Jurkat, Clone E6-1 (cell line): ENCODE results near the gene ASB2.
A peak's percentile ranks its signal among the peaks of the same experiment; 100 is the strongest.

Source experiments
- DNase-seq: peaks from one replicate; pipeline ENCODE4 v3.0.0-alpha.2; 2011; ENCODE audit warnings: low read depth, low spot score
- H3K4me3 ChIP-seq: 2 replicates; pipeline ENCODE4 v1.5.1; 2011; ENCODE audit warnings: mild to moderate bottlenecking, low read length, control low read depth, moderate library complexity

The ASB2 gene

DNA sequence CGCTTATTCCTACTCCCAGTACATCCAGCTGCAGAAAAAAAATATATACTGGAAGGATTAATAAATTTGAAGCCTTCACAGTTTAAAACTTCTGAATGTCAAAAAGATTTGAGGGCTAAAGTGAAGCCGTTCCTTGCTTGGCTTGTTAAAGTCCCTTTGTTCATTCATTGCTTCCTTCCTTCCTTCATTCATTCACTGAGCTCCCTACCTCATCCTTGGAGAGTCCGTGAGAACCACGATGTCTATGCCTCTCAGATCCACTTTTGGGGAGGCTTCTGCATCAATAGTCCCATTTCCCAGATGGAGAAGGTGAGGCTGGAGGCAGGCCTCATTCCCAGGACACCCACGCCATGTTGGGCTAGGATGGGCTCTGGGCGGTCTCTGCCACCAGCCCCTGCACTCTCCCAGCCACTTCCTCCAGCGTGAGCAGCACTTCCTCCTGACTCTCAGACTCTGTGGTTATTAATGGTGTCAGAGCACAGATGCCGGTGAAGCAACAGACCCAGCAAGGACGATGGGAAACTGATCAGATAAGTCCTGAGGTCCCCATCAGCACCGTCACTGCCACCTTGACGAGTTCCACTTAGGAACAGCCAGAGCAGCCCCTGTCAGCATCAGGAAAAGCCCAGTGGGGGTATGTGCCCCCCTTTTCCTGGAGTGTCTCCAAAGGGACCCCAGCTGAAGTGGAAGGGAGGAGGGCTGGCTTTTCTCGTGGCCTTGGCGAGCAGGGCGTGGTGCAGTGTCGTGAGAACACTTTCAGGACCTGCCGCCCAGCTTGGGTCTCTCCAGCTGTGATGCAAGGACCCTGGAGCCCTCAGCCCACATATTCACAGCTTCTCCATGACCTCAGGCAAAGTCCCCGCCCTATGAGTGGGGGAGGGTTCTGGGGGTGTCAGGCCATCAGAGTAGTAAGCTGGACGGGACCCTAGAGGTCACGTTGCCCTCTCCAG lies 21.2 kb downstream of the ASB2 start:
- peak overlapping the region; percentile 7; the same call in 1 of the 2 replicates for H3K4me3 ChIP-seq
- no peak for DNase-seq

DNA sequence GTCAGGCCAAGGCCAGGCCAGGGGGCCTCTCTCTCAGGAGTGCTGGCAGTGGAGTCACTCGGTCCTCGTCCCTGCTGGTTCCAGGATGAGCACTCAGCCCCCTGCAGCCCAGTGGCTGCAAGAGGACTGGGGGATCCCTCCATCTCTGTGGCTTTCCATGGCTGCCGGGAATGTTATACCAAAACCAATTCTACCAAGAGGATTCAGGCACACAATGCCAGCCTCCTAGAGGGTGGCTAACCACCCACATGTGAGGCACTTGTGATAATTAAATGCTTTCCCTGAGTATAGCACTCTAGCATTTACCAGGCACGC lies 21.9 kb downstream of the ASB2 start:
- H3K4me3 ChIP-seq, result no peak overlapping the region
- no peak for DNase-seq

DNA sequence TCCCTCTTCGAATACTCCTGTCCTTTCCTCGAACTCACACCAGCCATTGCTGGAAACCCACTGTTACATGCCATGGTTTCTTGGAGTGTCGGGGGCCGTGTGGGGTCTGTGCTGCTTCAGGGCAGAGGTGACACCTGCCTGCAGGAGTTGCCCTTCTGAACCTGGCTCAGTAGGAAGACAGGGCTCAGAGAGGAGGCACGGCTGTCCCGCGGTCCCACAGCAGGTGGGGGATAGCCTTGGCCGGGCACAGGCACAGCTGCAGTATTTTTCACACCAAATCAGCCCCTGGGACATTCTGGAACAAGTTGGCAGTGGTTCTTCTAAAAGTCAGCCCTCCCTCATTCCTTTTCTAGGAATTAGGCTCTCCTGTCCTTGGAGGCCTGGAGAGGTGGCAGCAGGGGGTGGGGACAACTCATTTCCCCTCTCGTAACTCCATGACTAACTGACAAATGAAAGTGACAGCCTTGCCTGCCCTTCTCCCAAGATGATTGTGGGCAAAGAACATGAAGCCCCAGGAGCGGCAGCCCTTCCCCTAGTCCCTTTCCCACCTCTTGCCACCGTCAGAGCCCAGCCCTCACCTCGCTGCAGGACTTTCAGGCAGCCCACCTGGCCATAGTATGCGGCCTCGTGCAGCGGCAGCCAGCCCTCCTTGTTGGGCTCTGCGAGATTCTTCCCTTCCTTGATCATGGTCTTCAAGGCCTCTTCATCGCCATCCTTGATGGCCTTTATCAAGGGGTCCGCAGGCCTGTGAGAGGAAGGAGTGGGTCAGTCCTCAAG lies 22.4 kb downstream of the ASB2 start:
- no peak overlapping the region for H3K4me3 ChIP-seq
- DNase-seq, result no peak

DNA sequence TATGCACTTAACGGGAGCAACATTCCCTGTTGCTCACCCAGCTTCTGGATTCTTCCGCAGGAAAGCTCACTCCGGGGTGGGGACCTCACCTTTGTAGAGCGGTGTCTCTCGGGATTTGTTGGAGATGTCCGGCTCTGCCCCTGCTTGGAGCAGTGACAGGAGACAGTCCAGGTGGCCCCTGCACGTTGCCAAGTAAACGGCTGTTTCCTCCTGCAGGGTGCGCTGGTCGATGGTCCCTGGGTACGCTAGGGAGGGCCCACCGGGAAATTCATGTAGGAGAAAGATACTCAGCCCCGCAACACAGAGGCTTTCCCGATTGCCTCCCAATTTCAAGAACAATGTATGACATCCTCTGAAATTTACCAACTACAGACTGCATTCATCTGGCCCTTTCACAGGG lies 23.1 kb downstream of the ASB2 start:
- no peak for DNase-seq
- no peak overlapping the region for H3K4me3 ChIP-seq

DNA sequence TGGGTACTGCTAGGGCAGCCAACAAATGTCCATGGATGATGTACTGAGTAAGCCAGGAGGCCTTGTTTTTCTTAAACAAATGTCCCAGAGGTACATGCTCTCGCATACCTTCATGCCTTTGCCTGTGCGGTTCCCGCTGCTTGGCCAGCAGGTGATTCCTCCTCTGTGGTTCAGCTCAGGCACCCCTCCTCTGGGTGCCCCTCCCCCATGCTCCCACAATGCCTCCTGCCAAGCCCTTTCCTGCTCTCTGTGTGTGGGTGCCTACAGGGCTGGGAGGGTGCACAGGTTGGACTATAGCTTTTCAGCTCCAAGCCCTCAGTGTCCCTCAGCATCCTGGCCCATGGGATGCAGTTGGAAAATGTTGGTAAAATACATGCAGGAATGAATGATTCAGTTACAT lies 23.5 kb downstream of the ASB2 start:
- no peak for DNase-seq
- H3K4me3 ChIP-seq, result no peak overlapping the region

DNA sequence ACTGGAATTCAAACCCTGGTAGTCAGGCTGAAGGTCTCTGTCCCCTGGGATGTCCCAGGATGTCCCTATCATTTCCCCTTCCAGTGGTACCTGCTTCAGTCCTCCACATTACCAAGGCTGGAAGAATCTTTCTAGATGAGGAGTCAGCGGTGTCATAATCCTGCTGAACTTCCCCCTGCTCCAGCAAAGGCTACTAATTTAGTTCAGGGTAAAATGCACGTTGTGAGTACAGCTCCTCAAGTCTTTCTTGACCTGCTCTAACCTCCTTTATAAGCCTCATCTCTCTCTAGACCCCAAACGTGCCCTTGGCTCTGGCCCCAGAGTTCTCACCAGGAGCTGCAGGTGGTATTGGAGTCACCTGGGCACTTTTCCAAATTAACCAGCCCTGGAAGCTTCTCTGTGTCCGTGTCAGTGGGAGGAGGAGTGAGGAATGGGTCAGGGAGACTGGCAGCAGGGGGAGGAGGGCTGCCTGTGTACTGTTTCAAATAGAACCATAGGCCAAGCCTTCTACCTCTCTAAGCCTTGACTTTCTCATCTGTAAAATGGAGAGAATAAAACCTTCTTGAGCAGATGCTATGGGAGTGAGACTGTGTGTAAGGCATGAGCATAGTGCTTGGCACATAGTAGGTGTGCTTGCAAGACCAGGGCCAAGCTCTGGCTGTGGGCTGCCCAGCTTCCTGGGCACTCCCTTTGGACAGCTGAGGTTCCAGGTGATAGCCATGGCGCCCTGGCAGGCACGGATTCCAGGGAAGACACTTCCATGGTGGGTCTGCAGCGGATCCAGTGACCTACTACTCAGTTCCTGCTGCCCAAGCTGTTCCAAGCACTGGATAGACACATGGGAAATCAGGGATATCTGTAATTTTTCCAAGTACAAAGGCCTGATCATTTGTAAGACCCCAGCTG lies 24.5 kb downstream of the ASB2 start:
- no peak overlapping the region for H3K4me3 ChIP-seq
- DNase-seq, result no peak

DNA sequence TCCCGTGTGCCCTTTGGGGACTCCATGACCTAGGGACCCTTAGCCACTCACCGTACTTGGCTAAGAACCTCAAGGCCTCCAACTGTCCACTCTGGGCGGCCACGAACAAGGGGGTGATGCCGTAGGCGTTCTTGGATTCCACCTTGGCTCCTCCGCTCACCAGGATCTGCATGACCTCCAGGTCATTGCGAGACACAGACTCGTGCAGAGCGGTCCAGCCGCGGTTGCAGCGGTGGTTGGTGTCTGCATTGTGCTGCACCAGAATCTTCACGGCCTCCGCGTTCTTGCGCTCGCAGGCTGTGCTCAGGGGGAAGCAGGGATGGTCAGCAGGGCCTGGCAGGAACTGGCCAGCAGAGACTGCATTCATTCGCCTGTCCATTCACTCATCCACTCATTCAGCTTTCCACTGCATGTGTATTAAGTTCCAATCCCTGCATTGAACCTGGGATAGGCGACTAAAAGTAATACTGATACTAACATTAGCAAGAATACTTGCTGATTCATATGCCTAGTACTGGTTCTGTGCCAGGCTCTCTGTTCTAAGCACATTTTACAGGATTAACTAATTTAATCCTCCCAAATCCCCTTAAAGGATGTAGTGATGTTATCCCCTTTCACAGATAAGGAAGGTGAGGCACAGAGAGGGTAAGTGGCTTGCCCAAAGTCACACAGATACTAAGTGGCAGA lies 25.3 kb downstream of the ASB2 start:
- no peak overlapping the region for H3K4me3 ChIP-seq

DNA sequence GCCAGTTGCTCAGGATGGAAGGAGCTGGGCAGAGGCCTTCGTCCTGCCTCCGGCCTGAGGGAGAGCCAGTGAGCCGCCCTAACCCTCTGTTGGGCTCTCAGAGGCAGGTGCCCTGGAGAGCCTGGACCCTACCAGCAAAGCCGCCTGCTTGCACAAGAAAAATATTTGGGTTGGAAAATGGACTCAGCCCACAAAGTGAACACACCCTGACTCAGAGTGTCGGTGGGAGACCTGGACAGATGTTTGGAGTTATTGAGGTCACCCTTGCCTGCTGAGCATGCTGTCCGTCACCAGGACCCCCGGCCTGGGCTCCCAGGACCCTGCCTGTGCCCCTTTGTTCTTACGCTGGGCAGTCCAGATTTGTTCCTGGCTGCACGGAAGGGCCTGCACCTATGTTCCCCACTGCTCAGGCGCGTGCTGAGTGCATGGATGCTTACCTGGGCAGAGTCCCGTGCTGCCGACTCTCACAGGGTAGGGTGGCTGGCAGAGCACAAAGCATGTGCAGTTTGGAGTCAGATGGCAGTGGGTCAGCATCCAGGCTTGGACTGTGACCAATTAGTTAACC lies 26.8 kb downstream of the ASB2 start:
- H3K4me3 ChIP-seq, result no peak overlapping the region
- no peak for DNase-seq

More for the DNA sequence above, 25.3 kb downstream of the ASB2 start:
- DNase-seq, result no peak

DNA sequence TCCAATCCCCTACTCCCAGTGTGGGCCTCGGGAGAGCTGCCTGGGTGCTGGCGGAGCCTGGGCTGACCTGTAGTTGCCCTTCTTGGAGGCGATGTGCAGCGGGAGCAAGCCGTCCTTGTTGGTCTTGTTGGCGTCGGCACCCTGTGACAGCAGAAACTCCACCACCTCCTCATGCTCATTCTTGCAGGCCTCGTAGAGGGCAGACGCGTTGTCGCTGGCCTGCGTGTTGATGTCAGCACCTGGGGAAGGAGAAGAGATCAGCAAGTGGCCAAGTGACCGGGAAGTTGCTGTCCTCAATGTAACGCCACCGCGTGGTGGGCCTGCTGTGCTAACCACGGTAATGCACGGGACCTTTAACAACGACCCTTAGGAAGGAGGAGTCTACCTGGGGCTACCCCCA lies 29.1 kb downstream of the ASB2 start:
- DNase-seq, result no peak
- no peak overlapping the region for H3K4me3 ChIP-seq

DNA sequence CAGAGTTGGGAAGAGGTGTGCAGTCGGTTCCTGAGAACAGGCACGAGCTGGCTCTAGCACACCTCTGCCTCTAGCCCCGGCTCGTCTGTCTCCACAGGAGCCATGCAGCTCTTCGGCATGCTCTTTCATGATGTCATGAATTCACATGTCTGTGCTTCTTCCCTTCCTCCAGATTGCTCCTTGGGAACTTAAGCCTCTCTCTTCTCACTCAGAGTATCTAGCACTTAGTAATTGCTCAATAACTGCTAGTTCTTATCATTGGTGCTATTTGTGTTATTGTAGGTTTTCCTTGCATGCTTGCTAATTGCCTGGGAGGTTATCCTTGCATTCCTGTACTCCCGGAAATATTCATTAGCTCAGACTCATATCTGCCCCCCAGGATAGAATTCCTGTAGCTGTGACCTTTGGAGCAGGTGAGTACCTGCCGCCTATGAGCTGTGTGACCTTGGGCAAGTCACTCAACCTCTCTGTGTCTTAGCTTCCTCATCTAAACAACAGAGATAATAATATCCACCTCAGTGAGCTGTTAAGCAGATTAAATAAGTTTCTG lies 29.8 kb downstream of the ASB2 start:
- H3K4me3 ChIP-seq, result no peak overlapping the region
- no peak for DNase-seq

DNA sequence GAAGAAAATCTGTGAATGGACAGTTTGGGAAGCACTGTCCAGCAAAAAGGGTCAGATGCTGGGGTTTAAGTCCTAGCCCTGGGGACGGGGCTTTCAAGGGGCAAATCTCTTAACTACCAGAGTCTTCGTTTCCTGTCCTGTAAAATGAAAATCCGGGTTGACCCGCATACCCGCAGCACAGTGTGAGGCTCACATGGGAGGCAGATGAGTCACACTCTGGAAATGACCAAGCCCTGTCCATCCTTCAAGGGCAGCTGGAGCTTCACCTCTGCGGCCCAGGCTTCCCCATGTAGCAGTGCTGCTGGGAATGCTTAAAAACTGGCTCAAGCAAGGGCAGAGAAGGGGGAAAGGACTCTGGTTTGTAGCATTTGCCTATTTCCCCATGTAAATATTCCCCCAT lies 30.3 kb downstream of the ASB2 start:
- DNase-seq, result no peak
- no peak overlapping the region for H3K4me3 ChIP-seq

DNA sequence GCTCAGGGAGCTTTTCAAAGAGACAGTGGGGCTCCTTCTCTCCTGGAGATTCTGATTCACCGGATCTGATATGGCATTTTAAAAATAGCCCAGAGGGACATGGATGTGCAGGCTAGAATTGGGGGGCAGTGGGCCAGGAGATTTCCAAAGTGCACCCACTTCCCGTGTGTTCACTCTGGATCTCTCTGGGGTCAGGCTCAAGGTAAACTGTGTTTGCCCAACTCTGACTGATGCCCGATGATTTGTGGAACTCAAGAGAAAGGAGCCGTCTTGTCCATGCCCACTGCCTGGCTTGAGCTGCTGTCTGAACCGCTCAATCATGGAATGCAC lies 31.3 kb downstream of the ASB2 start:
- DNase-seq, result no peak

DNA sequence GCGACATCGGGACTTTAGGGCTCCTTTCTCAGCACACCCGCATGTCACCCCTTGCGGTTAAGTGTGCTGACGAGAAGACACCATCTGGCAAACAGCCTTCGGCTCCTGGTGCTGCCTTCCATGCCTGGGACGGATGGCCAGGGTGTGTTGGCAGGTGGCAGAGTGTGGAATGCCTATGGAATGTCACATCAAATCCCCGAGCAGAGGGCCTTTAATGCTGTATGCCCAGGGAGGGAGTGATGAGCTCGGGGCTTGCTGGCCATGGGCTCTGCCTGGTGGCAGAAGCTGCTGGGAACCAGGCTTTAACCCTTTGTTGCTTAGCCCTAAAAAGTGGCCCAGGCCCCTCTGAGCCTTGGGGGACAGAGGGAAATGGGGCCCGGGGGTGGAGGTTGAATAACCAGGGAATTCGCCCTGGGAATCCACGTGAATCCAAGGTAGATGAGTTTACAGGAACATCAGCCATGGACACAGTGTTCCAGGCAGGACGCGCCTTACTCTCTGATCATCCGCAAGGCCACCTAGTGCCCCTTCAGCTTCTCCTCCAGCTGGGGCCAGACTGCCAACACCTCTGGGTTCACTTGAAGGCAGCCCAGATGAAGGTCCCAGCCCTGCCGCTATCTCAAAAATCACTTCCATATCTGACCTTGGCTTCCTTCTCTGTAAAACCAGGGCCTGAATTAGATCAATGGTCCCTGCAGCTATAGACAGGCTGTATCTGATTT lies 31.9 kb downstream of the ASB2 start:
- no peak for DNase-seq
- no peak overlapping the region for H3K4me3 ChIP-seq

More for the DNA sequence above, 31.3 kb downstream of the ASB2 start:
- no peak overlapping the region for H3K4me3 ChIP-seq

DNA sequence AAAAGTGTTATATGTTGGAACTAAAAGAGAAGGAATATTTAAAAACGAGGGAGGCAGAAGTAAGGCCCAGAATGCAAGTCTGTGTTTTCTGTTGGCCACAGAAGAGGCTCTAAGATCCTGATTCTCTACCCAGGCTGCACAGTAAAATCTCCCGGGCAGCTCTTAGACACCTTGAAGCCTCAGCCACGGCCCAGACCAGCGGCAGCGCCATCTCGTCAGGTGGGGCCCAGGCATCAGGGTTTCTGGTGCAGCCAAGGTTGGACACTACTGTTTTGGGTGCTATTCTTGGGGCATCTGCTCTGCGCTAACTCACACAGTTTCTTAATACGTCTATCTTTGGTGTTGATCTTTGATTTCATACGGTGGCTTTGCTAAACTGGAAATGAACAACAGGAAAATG lies 32.4 kb downstream of the ASB2 start:
- no peak overlapping the region for H3K4me3 ChIP-seq
- no peak for DNase-seq

DNA sequence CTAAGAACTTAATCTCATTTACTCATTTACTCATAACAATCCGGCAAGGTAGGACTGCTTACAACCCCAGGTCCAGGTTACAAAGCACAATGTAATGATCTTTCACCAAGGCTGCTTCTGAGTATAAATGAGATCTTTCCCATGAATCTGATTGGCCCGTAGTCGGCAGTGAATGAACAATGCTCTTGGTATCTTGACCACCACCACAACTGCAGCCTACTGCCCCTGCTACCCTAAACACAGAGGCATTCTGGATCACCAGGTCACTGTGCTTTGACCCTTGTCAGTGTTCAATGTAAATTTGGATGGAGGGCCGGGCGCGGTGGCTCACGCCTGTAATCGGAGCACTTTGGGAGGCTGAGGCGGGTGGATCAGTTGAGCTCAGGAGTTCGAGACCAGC lies 33.3 kb downstream of the ASB2 start:
- no peak for DNase-seq

DNA sequence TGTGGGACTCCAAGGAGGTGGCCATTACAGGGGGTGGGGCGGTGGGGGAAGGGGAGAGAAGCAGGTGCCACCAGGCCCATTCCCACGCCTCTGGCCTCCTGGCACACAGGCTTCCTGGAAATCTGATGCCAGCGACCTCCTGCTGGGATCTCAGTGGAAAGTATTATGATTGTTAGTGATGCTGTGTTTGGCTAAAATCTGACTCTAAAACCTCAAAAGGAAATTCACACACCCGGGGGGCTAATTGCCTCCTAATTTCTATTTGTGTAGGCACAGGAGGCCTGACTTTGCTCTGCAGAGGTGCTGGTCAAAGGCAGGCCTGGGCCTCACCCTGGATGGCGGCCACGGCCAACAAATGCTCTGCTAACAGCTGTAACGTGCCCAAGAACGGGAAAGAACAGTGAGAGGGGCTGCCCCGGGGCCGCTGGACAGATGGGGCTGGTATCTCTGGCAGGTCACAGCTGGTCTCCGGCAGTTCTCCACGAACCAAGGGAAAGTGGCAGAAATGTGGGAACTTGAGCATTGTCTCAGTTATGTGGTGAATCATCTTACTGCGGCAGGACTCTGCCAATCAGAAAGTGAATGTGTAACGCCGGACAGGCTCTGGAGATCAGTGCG lies 35.0 kb downstream of the ASB2 start:
- DNase-seq, result no peak
- no peak overlapping the region for H3K4me3 ChIP-seq

More for the DNA sequence above, 33.3 kb downstream of the ASB2 start:
- H3K4me3 ChIP-seq, result no peak overlapping the region

DNA sequence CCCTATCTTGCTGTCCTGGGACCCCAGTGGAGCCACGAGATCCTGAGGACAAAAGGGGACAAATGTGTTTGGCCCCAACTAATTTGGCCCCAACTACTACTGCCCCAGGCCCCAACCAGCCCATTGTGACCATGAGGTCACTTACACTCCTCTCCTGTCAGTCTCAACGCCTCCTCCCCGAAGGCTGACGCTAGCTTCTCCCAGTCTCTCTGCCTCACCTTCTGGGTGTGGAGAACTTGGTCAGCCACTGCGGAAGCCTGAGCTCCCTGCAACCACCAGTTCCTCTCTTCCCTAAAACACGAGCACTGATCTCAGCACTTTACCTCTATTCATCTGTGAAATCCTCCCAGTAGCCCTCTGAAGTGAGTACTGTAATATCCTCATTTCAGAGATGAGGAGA lies 35.9 kb downstream of the ASB2 start:
- DNase-seq, result no peak
- H3K4me3 ChIP-seq, result no peak overlapping the region
